ENCODE data around the gene WDR93.

GRCh38 chr15:89781891-89782618 is 91.4 kb downstream of the WDR93 start:
- no peak for TF ChIP-seq CTCF (IDR thresholded peaks at IDR 0.05)
- TF ChIP-seq POLR2A (IDR thresholded peaks at IDR 0.05), result no peak

All from adrenal gland (tissue), 5 donors.